ENCODE measurements around the gene NKG7.

- no peak for TF ChIP-seq CTCF (conservative IDR thresholded peaks at IDR 0.05; ENCODE audit: low read depth, low read length)
- TF ChIP-seq EZH2phosphoT487 (IDR thresholded peaks at IDR 0.05; ENCODE audit: borderline replicate concordance, low read length): no peak
- TF ChIP-seq EZH2 (IDR thresholded peaks at IDR 0.05; ENCODE audit: low read length, unreplicated experiment): no peak
Measured at GRCh38 chr19:51371186-51371690, 1.2 kb downstream of the NKG7 start.

All from PC-3 (cell line).